Germinal center (tissue), 1 donor: ENCODE data around the gene GLRX.
A peak's percentile ranks its signal among the peaks of the same experiment; 100 is the strongest.
"Not testable (repeated sequence)": the region's sequence is repeated elsewhere in the genome, so short reads cannot be mapped to it uniquely, and the experiment has no call there.

ENCODE experiments used
- DNase-seq: peaks from one replicate; pipeline ENCODE4 v3.0.0; 2012; ENCODE audit warnings: mixed read lengths, low spot score

GLRX gene

GRCh38 chr5:95822542-95823181, at the start of gene GLRX:
TSS of gene GLRX (minus strand) at chr5:95822726. CDS start at chr5:95822662, 64 bp downstream.
- DNase-seq, result peak; percentile 59

GRCh38 chr5:95871146-95871806, 48.8 kb upstream of the GLRX start:
- DNase-seq, result no peak

DNA sequence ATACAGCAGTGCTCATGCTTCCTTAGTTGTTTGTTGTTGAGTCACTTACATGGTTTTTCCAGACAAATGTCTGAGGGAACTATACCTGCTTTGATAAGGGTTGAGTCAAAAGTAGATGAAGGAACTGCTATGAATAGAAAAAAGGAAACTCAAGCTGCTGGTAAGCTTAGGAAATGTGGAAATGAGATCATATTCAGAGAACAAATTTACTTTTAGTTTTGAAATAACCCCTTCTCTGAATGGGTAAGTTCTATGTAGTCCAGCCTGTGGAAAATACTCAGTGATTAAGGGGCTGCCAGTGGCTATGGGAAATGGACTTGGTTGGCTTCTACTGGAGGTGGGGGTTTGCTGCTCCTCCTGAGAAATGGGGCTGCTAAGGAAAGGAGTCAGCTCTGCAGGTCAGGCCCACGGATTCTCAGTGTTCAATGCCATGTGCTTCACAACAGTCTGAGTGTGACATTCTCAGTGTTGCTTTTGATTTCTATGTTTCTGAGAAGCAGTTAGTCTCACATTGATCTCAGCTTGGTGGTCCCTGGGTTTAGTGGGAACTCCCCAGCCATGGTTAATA, 47.7 kb upstream of the GLRX start:
- DNase-seq, result no peak

- not testable (repeated sequence) for DNase-seq
These were observed 46.8 kb upstream of the GLRX start for GRCh38 chr5:95869173-95869855.

DNA sequence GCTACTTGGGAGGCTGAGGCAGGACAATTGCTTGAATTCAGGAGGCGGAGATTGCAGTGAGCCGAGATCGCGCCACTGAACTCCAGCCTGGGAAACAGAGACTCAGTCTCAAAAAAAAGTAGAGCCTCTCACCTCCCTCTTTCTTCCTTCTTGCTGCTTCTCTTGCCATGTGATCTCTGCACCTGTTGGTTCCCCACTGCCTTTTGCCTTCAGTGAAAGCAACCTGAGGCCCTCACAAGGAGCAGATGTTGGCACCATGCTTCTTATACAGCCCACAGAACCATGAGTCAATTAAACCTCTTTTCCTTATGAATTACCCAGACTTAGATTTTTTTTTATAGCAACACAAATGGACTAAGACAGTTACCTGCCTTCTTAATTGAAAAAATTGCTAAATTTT, 45.6 kb upstream of the GLRX start:
- DNase-seq, result no peak

- DNase-seq, result no peak
These were observed 44.0 kb upstream of the GLRX start for GRCh38 chr5:95866435-95867040.

GRCh38 chr5:95864944-95865504, 42.5 kb upstream of the GLRX start:
- no peak for DNase-seq

- no peak for DNase-seq
These were observed 41.9 kb upstream of the GLRX start for GRCh38 chr5:95864456-95864855.

DNA sequence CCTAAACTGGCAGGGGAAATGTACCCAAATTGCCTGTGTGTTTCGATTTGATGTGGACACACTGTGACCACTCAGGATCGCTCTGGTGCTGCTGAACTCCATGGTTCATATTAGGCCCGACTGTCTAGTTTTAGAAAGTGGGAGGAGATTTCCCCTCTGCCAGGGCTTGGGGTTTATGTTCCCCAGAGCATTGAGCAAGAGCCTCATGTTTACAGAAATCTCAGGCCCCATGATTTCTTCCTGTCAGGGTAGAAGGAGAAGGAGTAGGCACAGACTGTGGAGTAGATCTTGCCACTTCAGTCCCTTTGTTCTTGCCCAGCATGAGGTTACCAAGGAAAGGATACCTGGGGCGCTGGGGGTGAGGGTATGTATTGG, 40.8 kb upstream of the GLRX start:
- DNase-seq, result no peak

- DNase-seq, result no peak
These were observed 40.3 kb upstream of the GLRX start for GRCh38 chr5:95862671-95863382.

- DNase-seq, result no peak
These were observed 39.5 kb upstream of the GLRX start for GRCh38 chr5:95861864-95862561.

DNA sequence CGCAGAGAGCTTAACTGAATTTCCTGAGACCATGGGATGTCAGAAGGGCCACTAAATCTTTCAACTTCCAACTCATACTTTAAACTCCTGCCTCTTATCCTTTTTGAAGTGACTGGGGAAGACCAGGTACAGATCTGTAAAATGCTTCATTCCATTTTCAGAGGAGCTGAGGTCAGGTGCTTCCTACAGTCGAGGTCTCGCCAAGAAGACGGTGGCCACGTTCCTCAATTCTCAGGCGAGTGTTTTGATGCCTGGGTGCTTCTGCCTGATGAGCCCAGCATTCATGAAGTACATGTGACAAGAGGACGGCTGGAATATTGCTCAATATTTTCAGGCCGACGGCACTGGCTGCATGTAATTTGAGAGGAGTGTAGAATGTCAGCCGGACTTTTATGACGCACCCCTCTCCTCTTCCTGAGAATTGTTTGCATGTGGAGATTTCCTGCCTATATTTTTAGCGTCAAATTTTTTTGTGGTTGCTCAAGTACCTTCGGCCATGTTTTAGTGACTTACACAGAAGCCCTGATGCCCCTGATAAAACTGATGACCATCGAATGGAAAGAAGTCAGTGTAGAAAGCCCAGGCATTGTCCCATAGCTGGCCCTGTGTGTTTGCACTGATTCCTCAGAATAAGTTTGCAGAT, 38.8 kb upstream of the GLRX start:
- no peak for DNase-seq

DNA sequence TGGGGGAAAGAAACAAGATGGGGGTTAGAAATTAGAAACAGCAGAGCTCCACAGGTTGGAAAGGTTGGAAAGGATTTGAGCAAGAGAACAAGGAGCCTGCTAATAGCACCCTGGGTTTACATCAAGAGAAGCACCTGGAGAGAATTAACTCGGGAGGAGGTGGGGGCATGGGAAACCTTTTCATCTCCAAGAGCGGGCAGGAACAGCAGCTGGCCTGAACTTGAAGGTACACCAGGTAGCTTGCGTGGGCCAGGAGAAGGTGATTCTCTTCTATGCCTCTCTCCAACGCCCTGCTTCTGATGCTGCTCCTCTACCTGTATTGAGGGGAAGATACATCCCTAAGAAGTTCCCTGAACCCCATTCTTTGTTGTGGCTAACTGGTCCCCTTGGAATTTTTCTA, 37.1 kb upstream of the GLRX start:
- DNase-seq, result no peak

DNA sequence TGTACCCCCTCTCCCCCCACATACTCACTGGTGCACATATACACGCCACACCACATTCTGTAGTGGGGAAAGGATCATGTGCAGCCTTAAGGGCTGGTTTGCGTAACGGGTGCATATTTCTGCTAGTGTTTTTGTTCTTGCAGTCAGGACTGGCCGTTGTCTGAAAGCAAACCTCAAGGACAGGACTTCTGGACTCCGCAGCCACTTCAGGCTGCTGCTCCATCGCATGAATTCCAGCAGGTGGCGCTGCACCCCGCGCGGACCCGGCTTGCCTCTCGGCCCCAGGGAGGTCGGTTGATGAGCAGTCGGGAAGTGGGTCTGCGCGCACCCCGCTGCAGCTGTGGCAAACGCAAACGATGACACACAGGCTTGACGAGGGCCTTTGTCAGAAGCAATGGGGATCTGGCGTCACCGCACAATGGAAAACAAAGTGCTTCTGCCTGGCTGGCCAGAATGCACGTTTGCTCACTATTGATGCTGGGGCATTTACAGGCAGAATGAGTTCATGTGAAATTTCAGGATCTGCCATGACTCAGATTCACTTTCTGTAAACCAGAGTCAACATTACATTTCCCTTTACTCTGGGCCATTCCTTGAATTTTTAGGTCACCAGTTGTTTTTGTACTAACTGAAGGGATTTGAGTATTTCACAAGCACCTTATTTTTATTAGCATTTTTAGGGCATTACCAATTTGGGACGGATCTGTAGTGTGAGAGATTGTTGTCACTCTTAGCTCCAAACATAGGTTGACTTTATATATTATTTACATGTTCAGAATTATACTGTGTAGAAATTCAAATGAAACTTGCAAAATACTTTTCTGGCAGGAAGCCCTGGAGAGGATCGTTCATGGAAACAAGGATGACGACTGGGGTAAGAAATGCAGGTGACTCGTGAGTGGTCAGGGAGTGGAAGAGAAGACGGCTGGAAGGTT, 36.4 kb upstream of the GLRX start:
- peak; percentile 87 for DNase-seq

- DNase-seq, result no peak
These were observed 35.5 kb upstream of the GLRX start for GRCh38 chr5:95858023-95858461.

DNA sequence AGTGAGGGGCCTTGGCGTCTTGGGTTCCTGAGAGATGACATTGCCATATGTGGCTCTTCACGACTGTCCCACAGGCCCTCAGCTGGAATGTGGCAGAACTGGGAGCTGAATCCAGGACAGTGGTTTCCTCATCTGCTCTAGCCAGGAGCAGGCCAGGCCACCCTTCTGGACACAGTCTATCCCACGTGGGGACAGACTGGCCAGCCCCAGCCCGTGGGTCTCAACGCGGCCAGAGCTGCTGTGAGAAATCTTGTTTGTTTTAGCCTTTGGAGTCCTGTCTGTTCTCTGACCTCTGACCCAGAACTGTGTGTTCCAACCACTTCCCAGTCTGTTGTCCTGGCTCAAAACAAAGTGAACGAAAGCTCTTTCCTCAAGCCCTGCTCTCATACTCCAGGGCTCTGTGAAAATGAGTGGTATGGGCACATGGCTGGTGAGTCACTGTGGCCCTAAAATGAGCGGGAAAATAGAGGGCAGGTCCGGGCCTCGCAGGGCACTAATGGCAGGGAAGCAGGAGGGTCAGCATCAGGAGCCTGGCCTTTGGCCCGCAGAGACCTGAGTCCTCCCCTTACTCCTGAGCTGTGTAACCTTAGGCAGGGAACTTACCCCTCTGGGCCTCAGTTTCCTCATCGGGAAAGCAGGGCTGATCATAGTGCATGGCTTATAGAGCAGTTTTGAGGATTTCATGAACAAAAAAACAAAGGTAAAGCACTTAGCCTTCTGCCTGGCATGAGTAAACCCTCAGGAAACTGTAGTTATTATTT, 34.8 kb upstream of the GLRX start:
- no peak for DNase-seq

- DNase-seq, result no peak
These were observed 34.0 kb upstream of the GLRX start for GRCh38 chr5:95856501-95856981.

GRCh38 chr5:95853490-95853889, 31.0 kb upstream of the GLRX start:
- DNase-seq, result no peak
